ENCODE results near the gene PDZD4.

DNA sequence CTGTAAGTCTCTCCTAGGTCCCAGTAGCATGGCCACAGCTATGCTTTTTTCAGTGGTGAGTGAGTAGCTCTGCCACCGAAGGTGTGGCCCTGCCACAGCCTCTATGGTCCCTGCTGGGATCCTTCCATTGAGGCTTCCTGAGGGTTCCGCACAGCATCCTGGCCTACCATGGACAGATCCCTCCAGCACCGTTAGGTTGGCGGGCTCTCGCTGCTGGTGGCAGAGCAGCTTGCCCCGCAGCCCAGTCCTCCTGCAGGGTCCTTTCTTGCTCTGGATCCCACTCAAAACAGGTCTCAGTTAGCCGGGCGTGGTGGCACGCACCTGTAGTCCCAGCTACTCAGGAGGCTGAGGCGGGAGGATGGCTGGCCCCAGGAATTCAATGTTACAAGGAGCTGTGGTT, 2.4 kb upstream of the PDZD4 start:
- TF ChIP-seq CTCF (IDR thresholded peaks at IDR 0.05) (no peak), POLR2A (IDR thresholded peaks at IDR 0.05) (no peak)
